Subcutaneous adipose tissue (tissue), 4 donors: Measurements from ENCODE around the gene LRRC8A. TPM values are rescaled to one million over a fixed set of nuclear protein-coding genes. Genes with fewer than 3 reads are reported as not detected.

Experiments used
- CTCF ChIP-seq: fragments of 450-650 bp; IDR thresholded peaks from one replicate; pipeline ENCODE4 v1.5.1; 2016; ENCODE audit warnings: low read depth, mild to moderate bottlenecking, control low read depth, antibody characterized with exemption, moderate library complexity
- total RNA-seq, 4 donors: library from RNA; depleted of rRNA; stranded (reverse); fragments of >200 nt; gene quantifications; one replicate each; pipeline ENCODE4 v1.1.0, GENCODE V29; 2016

Gene LRRC8A
- total RNA-seq, 4 donors from 2014 or later: 17.2 to 78.6 (median 24.4) TPM

DNA sequence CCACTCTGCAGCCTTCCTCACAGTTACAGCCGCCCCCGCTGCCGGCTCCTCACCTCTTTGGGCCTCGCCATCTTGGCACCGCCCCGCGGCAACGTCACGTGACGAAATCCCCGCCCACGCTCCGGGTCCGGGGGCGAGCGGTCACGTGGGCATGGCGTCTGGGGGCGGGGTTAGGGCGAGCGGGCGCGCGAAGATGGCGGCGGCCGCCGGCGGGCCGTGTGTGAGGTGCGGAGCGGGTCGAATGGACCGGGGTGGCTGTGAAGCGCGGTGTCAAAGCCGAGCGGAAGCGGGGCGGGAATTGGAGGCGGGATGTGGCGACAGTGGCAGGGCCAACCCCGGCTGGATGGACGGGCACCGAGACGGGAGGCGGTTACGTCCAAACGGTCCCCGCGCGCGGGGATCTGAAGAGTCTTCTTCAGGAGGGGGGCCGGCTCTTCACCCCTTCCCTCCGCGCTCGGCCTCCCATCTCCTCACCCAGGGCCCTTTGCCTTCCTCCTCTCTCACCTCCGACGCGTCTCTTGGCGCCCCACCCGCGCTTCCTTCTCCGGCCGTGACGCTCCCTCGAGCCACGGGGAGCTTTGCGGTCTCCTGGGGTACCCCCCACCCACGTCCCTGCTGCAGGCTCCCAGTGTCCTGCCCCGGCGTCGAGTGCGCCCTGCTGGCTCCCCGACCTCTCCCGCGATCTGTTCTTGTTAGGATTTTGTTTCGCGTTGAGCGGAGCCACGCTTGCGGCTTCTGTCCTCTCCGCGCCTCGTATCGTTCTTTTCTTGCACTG, 65.8 kb downstream of the LRRC8A start, which contains the start of the genes DOLK and NUP188:
TSS of gene DOLK (minus strand) at position 77 of the 775 bp plus-strand sequence. CDS start 300 bp downstream, outside the sequence.
TSS of gene NUP188 (plus strand) at position 173 of the 775 bp plus-strand sequence. CDS start at position 194, 21 bp downstream.
- TF ChIP-seq CTCF: no peak

Other genes starting within 250 kb of the LRRC8A start
- 10 to 100 TPM; 15.0 to 21.4 (median 18.5) TPM for gene DYNC2I2, start 225.3 kb upstream of the LRRC8A start, total RNA-seq
- 100 to 1,000 TPM; 116 to 160 (median 146) TPM for gene SET, start 192.9 kb upstream of the LRRC8A start, total RNA-seq
- 10 to 100 TPM in 1 of 4 donors, 1 to 10 TPM in 3; 1.3 to 13.2 (median 4.7) TPM for gene PKN3, start 179.6 kb upstream of the LRRC8A start, total RNA-seq
- 10 to 100 TPM; 11.7 to 36.5 (median 27.0) TPM for gene ZDHHC12, start 158.0 kb upstream of the LRRC8A start, total RNA-seq
- 10 to 100 TPM; 30.9 to 80.1 (median 34.7) TPM for gene ZER1, start 110.2 kb upstream of the LRRC8A start, total RNA-seq
- gene TBC1D13, start 94.9 kb upstream of the LRRC8A start, total RNA-seq: 10 to 100 TPM in 3 of 4 donors, 1 to 10 TPM in 1; 9.0 to 27.9 (median 12.4) TPM
- 10 to 100 TPM; 12.1 to 29.8 (median 19.9) TPM for gene ENDOG, start 63.6 kb upstream of the LRRC8A start, total RNA-seq
- 10 to 100 TPM; 20.2 to 38.1 (median 23.7) TPM for gene SPOUT1, start 52.3 kb upstream of the LRRC8A start, total RNA-seq
- gene KYAT1, start 183 bp upstream of the LRRC8A start, total RNA-seq: 1 to 10 TPM; 1.5 to 7.5 (median 2.1) TPM
- 10 to 100 TPM; 16.1 to 82.3 (median 29.9) TPM for gene PHYHD1, start 38.8 kb downstream of the LRRC8A start, total RNA-seq
- 10 to 100 TPM; 10.4 to 16.6 (median 11.5) TPM for gene DOLK, start 65.5 kb downstream of the LRRC8A start, total RNA-seq
- 10 to 100 TPM; 21.1 to 62.9 (median 28.6) TPM for gene NUP188, start 65.6 kb downstream of the LRRC8A start, total RNA-seq
- gene SH3GLB2, start 146.2 kb downstream of the LRRC8A start, total RNA-seq: 10 to 100 TPM; 24.8 to 74.8 (median 52.5) TPM
- gene MIGA2, start 154.5 kb downstream of the LRRC8A start, total RNA-seq: 10 to 100 TPM in 2 of 4 donors, 1 to 10 TPM in 2; 8.8 to 50.5 (median 12.4) TPM
- gene DOLPP1, start 199.0 kb downstream of the LRRC8A start, total RNA-seq: 1 to 10 TPM; 3.3 to 10.0 (median 5.0) TPM
- gene CRAT, start 228.7 kb downstream of the LRRC8A start, total RNA-seq: 100 to 1,000 TPM in 1 of 4 donors, 10 to 100 TPM in 3; 41.3 to 141 (median 68.7) TPM
- 10 to 100 TPM; 23.8 to 51.1 (median 34.4) TPM for gene PTPA, start 229.3 kb downstream of the LRRC8A start, total RNA-seq